HG02885 (cell line): Measurements from ENCODE around the gene EEFSEC.

Experiments
- ATAC-seq: cut with Tn5 transposase; IDR thresholded peaks from one replicate; pipeline ENCODE4 v1.9.1; 2021; ENCODE audit warnings: mild to moderate bottlenecking; ENCODE audit not compliant: unreplicated experiment, poor library complexity

The EEFSEC gene

GRCh38 chr3:128379367-128380160, 226.3 kb downstream of the EEFSEC start:
- no peak for ATAC-seq

DNA sequence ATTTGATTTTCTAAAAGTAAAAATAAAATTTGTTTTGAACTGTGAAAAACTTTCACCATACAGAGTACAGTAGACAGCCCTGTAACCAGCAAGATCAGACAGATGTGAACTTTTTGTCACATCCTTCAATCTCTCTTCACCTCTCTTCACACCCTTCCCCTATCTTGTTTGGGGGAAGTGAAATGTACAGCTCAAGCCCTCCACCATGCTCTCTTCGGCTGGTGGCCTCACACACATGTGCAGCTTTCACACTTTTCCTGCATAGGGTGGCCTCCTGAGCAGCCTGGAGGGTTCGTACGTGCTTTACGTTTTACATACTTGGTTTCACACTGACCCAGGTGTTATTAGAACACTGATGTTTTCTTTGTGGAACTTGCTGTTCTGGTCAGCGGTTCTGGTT, 227.0 kb downstream of the EEFSEC start:
- ATAC-seq, result no peak

- no peak for ATAC-seq
Observed at GRCh38 chr3:128380719-128381118, 227.4 kb downstream of the EEFSEC start.

DNA sequence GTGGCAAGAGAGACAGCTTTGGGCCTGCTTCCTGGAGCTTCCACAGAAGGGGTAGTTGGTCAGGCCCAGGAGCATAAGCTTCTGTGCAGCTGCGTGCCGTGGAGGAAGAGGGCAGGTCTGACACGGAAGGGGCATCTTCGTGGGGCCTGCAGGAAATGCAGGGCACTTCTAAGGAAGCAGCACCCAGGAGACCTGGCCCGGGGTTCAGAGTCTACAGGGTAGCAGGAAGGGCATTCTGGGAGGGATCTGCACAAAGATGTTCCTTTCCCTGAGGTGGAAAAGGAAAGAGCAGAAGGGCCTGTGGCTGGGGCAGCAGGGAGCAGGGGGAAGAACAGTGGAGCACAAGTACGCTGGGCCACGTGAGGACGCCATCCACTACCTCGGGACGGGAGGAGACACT, 228.3 kb downstream of the EEFSEC start:
- ATAC-seq, result no peak

- ATAC-seq, result no peak
Observed at GRCh38 chr3:128382221-128382807, 229.0 kb downstream of the EEFSEC start.

- ATAC-seq, result no peak
Observed at GRCh38 chr3:128383316-128384235, 230.3 kb downstream of the EEFSEC start.

DNA sequence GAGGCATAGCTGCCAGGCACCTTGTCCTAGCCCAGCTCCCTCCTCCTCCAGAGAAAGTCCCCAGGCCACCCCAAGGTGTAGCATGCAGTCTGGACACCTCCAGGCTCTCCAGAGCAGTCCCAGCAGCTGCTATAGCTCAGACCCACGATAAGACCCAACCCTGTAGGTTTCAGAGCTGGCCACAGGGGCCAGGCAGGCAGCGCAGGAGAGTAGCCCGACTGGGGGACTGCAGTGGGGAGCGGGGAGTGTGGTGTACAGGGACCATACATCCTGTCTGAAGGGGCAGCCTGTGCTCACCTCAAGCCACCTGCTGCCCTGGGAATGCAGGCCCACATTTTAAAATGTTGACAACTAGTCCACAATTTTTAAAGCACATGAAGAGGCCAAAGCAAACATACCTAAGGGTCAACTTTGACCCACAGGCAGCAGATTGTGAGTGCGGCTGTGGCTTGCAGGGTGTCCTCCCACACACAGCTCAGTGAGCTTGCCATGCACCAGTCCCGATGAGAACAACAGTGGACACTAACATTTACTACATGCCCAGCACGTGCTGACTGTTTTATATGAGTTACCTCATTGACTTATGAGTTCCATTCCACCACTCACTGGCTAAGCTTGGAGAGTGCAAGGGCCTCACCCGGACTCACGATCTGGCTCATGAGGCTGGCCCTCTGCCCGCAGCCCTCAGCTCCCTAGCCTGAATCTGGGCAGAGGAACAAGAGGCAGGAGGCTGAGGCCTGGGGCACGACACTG, 232.0 kb downstream of the EEFSEC start:
- ATAC-seq, result no peak

GRCh38 chr3:128388932-128389331, 235.7 kb downstream of the EEFSEC start:
- ATAC-seq, result no peak

DNA sequence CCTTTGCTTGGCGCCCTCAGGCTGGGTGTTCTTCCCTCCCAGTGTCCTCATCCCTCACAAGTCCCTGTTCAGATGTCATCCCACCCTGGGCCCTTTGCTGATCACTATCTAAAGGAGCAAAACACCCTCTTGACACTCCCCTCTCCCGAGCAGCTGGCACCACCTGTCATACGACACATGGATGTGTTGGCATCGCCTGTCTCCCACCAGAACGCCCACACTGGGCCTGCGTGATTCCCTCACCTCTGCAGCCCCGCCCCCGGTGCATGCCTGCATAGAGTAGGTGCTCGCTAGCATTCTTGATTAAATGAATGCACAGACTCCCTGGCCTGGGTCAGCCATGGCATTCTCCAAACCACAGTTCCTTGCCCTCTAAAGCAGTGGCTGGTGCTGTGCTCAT, 237.6 kb downstream of the EEFSEC start:
- ATAC-seq, result no peak

DNA sequence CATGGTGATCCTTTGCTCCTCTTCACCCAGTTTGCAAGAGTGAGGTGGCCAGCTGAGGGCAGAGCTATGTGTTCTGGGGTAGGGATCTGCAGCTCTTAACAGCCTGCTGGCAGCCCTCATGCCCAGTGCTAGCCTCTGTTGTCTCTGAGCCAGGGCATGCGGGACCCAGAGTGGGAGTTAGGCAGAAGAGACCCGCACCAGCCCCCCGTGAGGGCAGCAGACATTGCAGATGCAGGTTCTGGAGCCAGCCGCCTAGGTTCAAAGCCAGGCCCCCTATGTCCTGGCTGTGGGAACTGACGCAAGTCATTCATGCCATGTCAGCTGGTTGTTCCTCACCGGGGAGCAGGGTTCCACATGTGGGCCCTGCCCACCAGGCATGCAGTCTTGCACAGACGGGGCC, 238.7 kb downstream of the EEFSEC start:
- no peak for ATAC-seq

GRCh38 chr3:128392818-128393544, 239.7 kb downstream of the EEFSEC start:
- ATAC-seq, result no peak

GRCh38 chr3:128394033-128394432, 240.8 kb downstream of the EEFSEC start:
- ATAC-seq, result no peak

DNA sequence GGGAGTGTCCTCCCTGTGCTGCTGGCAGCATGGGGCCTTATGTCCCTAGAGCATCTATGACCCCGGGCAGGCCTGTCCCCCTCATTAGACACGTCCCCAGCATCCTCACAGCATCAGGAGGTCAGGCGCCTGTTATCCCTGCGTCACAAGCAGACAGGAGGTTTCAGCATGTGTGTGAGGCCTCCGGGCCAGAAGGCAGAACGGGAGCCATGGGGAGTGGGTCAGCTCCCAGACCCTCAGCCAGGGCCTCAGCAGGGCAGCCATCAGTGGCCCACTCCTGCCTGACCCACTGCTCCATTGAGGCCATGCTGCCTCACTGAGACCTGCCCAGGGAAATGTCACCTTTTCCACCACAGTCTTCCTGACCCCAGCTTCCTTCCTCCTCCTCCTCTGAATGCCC, 241.8 kb downstream of the EEFSEC start:
- ATAC-seq, result no peak

DNA sequence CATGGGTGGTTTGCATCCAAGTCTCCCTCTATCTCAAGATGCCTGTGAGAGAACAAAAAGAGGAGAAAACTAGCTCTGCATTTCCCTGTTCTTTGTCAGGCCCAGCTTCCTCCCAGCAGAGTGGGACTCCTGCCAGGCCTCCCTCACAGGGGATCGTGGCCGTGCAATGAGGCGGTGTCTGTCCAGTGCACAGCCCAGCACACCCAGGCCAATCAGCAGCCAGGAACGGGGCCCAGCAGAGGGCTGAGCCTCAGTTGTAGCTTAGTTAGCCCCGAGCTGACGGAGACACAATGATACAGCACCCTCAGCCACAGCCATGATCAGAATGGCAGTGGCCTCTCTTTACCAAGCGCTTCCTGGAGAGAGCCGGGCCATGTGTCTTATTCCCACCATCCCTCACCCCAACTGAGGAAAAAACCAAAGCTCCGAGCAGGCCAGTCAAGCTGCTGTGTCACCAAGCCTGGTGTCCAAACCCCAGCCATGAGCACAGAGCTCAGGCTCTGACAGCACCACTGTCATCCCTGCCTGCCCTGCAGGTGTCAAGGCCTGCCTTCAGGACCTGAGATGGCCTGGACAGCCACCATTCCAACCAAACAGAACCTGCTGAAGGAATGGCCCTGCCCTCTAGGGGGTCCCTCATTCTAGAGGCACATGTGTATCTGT, 242.3 kb downstream of the EEFSEC start:
- ATAC-seq, result no peak

DNA sequence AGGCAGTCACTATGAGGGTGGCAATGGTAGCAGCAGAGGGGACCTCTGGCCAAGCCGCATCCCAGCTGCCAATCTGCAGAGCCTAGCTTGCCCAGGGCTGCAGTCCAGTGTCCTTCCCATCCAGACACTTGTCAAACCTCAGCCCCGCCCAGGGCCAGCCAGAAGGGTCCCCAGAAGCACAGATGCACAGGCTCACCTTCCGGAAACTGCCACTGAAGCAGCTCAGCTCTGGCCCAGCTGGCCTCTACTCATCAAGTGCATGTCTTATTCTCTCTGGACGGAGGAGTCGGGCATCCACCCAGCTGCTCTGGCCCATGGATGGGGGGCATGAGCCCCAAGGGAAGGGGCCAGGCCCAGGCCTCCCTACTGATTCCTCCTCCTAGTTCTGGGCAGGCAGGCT, 244.2 kb downstream of the EEFSEC start:
- no peak for ATAC-seq

DNA sequence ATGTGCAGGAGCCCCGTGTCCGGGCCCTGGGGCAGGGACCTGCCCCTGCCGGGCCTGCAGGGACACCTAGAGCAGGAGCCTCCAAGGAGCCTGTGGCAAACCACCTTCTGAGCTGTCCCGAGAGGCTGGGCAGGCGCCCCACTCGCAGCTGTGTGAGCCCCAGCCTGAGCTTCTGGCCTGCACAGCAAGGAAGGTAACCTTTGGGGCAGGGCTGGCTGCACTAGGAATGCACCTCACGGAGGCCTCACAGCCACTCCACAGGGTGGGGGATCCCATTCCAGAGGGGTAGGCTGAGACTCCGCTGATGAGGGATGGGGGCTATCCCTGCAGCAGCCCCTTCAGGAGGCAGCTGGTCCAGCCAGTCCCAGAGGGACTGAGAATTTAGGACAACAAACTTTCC, 245.3 kb downstream of the EEFSEC start:
- no peak for ATAC-seq

DNA sequence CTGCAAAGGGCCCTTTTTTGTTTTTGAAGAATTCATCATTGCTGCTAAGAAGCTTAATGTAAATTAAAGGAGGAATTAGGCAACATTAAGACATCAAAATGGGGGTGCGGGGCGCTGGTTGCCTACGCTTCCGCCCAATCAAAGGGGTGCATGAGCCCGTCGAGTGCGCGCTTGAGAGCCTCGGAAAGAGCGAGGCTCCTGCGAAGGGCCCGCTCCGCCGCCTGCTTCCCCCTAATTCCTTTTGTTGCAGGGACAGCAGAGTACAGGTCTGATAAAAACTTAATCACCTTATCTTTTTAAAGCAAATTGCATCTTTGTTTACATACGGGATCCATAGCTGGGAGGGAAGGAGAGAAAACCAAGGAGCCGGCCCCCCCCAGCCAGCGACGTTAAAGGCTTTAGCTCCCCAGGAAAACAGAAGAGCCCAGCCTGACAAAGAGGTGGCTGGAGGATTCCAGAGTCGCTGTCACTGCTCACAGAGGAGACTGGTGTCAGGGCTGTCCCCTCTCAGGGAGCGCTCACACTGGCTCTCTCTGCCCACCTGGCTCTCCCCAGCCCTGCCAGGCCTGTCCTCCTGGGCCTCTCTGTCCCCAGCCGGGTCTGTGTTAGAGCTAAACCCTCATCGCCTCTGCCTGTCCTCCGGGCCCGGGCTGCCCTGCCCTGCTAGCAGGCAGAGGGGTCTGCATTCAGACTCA, 246.1 kb downstream of the EEFSEC start:
- no peak for ATAC-seq

- ATAC-seq, result no peak
Observed at GRCh38 chr3:128400671-128401070, 247.4 kb downstream of the EEFSEC start.

- ATAC-seq, result no peak
Observed at GRCh38 chr3:128402319-128402718, 249.0 kb downstream of the EEFSEC start.
